NCI-H748 (cell line): ENCODE results near the gene MAGI1.

Experiments
- DNase-seq: peaks from one replicate; lab custom pipeline; 2025; ENCODE audit not compliant: unreplicated experiment; lab: John Stamatoyannopoulos, UW

The MAGI1 gene

GRCh38 chr3:65809641-65810150 is 229.0 kb downstream of the MAGI1 start:
- no peak for DNase-seq

- no peak for DNase-seq
Measured at GRCh38 chr3:65808824-65809223, 229.9 kb downstream of the MAGI1 start.

DNA sequence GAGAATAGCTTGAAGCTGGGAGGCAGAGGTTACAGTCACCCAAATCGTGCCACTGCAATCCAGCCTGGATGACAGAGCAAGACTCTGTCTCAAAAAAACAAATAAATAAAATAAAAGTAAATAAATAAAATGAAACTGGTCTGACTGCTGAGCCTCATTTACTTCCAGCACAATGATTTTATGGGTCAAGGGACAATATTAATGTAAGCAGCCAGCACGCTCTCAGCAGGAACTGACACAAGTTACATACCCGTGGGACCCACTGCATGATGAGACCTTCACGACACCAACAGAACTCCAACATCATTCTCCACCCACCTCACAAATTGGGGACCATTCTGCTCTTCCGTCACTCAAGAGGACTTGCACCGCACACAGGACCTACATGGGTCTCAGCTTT is 230.3 kb downstream of the MAGI1 start:
- DNase-seq, result no peak

DNA sequence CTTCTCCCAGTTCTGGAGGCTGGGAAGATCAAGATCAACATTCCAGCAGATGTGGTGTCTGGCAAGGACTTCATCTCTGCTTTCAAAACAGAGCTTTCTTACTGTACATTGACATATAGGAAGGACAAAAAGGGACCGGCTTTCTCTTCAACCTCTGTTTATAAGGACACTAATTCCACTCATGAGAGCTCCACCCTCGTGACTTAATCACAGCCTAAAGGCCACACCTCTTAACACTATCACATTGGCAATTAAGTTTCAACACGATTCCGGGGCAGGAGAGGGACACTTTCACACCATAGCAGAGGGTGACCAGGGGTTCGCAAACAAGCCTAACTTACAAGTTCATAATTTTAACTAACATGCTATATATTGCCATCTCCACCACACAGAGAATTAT is 231.5 kb downstream of the MAGI1 start:
- no peak for DNase-seq

DNA sequence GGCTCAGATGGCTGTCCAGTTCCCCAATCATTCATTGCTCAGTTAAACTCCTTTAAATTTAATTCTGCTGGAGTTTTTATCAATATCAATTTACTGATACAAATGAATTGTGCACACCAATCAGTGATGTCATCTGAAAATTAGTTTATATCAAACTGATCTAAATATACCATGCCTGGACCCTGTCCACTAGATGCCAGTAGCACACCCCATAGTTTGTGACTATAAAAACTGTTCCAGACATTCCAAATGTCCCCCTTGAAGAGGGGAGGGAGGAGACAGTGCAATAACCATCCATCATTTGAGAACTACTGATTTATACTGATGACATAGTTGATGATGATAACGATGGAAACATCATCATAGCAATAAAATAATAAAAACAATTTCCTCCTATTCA is 232.1 kb downstream of the MAGI1 start:
- DNase-seq, result no peak

- peak; percentile 57 for DNase-seq
Measured at GRCh38 chr3:65796676-65797075, 242.0 kb downstream of the MAGI1 start.

DNA sequence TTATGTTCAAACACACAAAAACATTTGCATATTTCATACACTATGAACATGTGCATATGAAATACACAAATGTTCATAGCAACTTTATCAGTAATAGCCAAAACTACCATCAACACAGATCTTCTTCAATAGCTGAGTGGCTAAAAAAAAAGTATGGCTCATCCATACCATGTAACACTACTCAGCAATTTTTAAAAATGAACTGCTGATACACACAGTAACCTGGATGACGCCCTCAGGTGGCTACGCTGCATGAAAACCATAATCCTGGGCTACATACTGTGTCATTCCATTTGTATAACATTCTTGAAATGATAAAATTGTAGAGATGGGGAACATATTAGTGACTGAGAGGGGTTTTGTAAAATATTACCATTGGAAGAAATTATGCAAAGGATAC is 243.6 kb downstream of the MAGI1 start:
- no peak for DNase-seq

- DNase-seq, result no peak
Measured at GRCh38 chr3:65793495-65794200, 245.1 kb downstream of the MAGI1 start.

GRCh38 chr3:65788461-65788860 is 250.3 kb downstream of the MAGI1 start:
- no peak for DNase-seq

GRCh38 chr3:65787827-65788226 is 250.9 kb downstream of the MAGI1 start:
- no peak for DNase-seq

DNA sequence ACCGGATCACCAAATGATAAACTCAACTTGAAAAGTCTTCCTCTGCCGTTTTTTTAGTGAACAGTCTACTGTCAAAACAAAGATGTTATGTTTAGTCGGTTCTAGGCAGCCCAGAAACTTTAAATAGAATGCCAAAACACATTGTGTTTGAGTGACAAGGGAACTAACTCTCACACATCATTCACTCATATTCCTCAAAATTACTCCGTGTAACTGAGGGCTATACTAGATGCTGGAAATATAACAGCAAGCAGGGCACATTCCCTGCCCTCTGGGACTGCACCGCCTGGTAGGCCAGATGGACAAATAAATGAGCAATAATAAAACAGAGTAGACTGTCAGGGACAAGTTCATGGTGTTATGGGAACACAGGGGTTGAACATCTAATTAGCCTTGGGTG is 251.4 kb downstream of the MAGI1 start:
- no peak for DNase-seq

DNA sequence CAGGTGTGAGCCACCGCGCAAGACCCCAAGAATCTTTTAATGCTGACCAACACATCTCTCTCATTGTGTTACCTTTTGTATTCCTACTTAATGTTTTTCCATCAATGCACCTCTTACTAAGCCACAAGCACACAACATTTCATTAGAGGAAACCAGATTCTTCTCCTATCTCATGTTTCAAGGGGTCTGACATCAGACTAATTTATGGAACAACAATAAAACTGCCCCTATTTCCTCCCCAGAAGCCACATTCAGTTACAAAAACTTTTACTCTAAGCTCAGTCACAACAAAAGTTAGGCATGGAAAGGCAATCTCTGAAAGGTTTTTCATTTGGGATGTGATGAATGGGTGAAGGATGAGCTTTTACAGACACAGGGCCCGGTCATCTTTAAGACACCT is 251.8 kb downstream of the MAGI1 start:
- DNase-seq, result no peak

DNA sequence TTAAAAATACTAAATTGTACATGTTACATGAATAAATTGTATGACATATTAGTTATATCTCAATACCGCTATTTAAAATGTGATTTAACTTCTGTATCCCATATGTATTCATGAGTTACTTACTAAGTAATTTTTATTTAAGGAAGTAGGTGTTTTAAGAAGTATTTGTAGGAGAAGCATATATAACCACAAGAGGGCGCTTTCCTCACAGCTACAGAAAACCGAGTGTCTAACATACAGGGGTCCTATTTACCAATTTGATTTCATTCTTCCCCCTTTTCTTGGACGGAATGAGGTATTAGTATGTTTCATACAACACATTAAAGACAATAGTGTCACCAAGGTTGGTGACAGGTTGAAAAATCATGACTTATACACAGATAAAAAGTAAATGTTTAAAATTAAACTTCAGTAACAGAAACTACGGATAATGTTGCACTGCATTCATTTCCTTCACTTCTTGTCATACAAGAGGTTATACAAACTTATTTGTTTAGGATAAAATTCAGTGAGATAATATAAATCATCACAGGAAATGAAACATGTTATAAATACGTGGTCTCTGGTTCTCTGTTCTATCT is 253.6 kb downstream of the MAGI1 start:
- DNase-seq, result peak; percentile 58

DNA sequence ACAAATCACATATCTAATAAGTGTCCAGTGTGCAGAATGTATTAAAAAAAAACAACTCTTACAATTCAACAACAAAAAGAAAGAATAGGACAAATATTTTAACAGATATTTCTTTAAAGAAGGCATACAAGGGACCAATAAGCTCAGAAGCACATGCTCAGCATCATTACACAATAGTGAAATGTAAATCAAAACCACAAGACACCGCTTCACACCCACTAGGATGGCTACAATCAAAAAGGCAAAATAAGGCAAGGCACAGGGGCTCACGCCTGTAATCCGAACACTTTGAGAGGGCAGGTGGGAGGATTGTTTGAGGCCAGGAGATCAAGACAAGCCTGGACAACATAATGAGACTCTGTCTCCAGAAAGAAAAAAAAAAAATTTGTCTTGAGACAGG is 255.6 kb downstream of the MAGI1 start:
- DNase-seq, result no peak

DNA sequence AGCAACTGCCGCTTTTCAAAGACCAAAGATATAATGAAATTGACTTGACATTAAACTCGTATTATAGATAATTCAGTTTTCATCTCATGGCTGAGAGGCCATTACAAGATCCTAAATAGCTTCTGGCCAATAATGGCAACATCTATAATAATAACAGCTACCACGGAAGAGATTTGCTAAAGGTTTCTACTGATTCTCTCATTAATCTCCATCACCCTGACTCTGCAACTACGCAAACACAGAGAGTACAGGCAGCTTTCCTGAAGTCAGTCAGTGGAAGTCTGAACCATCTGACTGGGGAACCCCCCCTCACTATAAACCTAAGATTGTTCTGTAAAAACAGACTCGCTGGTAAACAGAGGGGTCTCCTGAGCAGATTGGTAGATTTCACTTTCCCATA is 257.1 kb downstream of the MAGI1 start:
- no peak for DNase-seq

GRCh38 chr3:65779390-65779789 is 259.3 kb downstream of the MAGI1 start:
- no peak for DNase-seq

DNA sequence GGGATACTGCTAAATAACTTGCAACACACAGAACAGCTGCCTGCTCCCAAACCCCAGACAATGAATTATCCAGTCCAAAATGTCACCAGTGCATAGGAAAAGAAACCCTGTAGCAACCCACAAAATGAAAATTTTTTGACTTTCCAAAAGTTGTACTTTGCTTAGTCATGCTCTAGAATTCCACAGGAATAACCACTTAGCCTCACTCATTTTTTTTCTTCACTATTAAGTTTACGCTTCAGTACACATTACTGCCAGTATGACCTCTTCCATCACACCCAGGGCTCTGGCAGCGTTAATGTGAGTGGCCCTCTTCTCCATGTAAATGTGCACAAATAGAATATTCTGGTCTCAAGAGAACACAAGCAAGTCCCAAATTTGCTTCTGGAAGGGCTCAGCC is 259.8 kb downstream of the MAGI1 start:
- no peak for DNase-seq

DNA sequence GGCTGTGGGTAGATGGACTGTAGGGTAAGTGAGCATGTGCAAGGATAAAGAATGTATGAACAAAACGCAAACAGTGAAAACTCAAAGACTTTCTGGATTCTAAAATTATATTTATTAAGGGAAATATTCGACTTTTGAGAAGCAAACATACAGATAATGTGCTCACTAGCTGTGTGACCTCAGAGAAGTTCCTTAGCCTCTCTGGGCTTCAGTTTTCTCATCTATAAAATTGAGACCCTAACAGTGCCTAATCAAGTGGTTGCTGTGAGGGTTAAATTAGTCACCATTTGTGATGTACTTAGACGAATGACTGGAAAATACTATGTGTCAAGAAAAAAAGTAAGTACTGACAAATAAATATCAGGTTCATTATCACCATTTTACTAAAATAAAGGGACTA is 261.7 kb downstream of the MAGI1 start:
- no peak for DNase-seq

GRCh38 chr3:65776494-65776893 is 262.2 kb downstream of the MAGI1 start:
- no peak for DNase-seq

- DNase-seq, result no peak
Measured at GRCh38 chr3:65776081-65776480, 262.6 kb downstream of the MAGI1 start.

GRCh38 chr3:65772758-65773157 is 266.0 kb downstream of the MAGI1 start:
- DNase-seq, result no peak

GRCh38 chr3:65767551-65767950 is 271.2 kb downstream of the MAGI1 start:
- DNase-seq, result no peak

DNA sequence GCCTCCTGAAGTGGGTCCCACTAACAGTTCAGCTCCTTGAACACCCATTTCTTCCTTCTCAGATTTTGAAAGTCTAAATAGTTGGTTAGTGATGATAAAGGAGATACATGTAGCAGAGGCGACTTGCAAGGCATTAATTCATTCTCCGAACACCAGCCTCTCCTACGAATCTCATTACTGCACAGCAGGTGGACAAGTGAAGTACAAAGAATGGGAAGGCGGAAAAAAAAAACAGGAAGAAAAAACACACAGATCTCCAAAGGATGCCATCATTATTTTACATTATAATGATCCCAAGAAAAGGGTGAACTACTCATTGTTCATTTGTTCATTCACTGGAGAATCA is 276.5 kb downstream of the MAGI1 start:
- no peak for DNase-seq
